ENCODE data around the gene BMERB1.

Gene BMERB1

GRCh38 chr16:15517743-15518377 is 83.5 kb downstream of the BMERB1 start:
- no peak overlapping the region for H3K4me3 ChIP-seq (ENCODE audit: low read depth, low read length)
- TF ChIP-seq CTCF (IDR thresholded peaks at IDR 0.05; ENCODE audit: low read depth, low read length) = no peak

- no peak for TF ChIP-seq CTCF (IDR thresholded peaks at IDR 0.05; ENCODE audit: low read depth, low read length)
- no peak overlapping the region for H3K4me3 ChIP-seq (ENCODE audit: low read depth, low read length)
These were observed 84.3 kb downstream of the BMERB1 start for GRCh38 chr16:15518381-15519351.

DNA sequence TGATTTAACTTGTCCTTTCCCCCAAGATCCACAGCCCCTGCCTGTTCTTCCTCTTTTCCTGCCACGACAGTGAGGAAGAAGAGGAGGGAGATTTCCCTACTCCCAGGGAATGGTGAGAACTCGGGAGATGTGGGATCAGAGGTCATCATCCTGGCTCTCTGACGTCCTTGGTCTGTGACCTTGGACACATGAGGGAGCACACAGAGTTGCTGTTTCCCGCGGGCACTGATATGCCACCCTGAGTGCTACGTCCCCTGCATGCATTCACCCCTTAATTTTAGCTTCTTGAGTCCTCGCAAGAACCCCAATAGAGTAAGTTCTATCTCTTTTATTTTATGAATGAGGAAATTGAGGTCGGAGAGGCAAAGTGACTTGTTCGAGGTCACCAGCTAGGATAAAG is 85.4 kb downstream of the BMERB1 start:
- H3K4me3 ChIP-seq (ENCODE audit: low read depth, low read length) = no peak overlapping the region

DNA sequence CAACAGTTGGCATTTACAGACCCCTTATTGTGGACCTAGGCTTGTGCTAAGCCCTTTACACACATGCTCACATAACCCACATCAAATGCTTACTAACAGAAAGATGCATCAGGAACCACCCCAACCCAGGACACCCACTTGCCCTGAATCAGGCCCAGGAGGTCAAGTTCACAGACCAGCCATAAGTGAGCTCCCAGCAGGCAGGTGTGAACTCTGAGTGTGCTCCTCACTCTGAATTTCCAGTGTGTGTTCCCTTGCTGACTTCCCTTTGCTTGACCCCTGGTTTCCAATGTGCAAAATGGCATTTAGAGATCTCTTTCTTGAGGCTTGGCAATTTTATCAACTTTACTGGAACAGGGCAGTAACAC is 87.0 kb downstream of the BMERB1 start:
- no peak for TF ChIP-seq CTCF (IDR thresholded peaks at IDR 0.05; ENCODE audit: low read depth, low read length)

More for the DNA sequence above, 85.4 kb downstream of the BMERB1 start:
- TF ChIP-seq CTCF (IDR thresholded peaks at IDR 0.05; ENCODE audit: low read depth, low read length) = no peak

GRCh38 chr16:15521758-15522509 is 87.5 kb downstream of the BMERB1 start:
- no peak for TF ChIP-seq CTCF (IDR thresholded peaks at IDR 0.05; ENCODE audit: low read depth, low read length)
- H3K4me3 ChIP-seq (ENCODE audit: low read depth, low read length) = no peak overlapping the region

More for the DNA sequence above, 87.0 kb downstream of the BMERB1 start:
- H3K4me3 ChIP-seq (ENCODE audit: low read depth, low read length) = no peak overlapping the region

DNA sequence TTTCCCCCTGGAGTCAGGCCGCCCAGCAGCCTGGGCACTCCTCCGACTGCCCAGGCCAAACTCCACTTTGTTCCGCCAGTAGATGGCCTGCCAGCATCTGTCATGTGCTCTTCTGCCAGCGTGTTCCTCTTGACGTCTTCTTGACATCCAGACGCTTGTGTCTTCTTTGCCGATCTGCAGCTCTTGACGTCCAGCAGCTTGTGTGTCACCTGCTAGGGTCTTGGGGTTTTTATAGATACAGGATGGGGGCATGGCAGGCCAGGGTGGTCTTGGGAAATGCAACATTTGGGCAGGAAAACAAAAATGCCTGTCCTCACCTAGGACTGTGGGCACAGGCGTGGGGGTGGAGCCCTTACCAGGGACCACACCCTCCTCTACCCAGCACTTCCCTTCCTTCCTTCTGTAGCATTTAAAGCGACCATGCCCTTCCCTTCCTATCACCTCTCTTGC is 88.7 kb downstream of the BMERB1 start:
- TF ChIP-seq CTCF (IDR thresholded peaks at IDR 0.05; ENCODE audit: low read depth, low read length) = no peak
- H3K4me3 ChIP-seq (ENCODE audit: low read depth, low read length) = no peak overlapping the region
